ENCODE results near the gene L2HGDH. TPM values are rescaled to one million over a fixed set of nuclear protein-coding genes. Genes with fewer than 3 reads are reported as not detected.

L2HGDH gene
- total and polyA plus RNA-seq, 2 of the 4 experiments (the other 2 are of a cell fraction) = 3.1 to 3.8 TPM

DNA sequence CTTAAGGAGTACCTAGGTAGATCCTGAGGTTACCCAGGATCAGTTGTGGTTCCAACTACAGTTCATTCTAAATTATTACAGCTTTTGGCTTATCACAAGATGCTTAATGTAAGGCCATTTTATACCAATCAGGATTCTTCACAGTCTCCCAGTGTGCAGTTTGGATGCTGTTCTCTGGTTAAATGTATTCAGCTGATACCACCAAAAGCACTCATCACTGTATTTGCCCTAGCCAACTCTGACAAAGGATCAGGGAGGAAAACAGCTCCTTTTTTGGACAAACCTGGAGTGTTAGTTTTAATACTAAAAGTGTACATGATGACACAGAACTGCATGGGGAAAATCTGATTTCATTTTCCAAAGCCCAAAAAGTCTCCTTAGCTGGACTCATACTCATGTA lies 19.6 kb upstream of the L2HGDH start:
- Histone ChIP-seq H3K56ac (ENCODE audit: extremely low read depth, insufficient read depth, low read length) (no peak overlapping the region), H3K27ac (ENCODE audit: insufficient read depth, low read length) (no peak overlapping the region), H2AFZ (replicated peaks; ENCODE audit: low read length, poor library complexity) (no peak overlapping the region), H3K9me3 (ENCODE audit: control insufficient read depth, insufficient read depth, low read length) (no peaks in the 10 kb centered on the region), H3K4me3 (ENCODE audit: insufficient read depth, low read depth, low read length) (no peak overlapping the region), H2BK15ac (ENCODE audit: low read depth, low read length) (no peak overlapping the region), H4K20me1 (ENCODE audit: insufficient read depth, low read length) (no peaks in the 10 kb centered on the region), H3K4me2 (ENCODE audit: low read depth, low read length) (no peak overlapping the region), H3K23ac (ENCODE audit: low read depth, low read length) (no peak overlapping the region), H3K27me3 (ENCODE audit: control insufficient read depth, insufficient read depth, low read length) (no peaks in the 10 kb centered on the region), H3K9ac (ENCODE audit: low read depth, low read length) (no peak overlapping the region), H3K9me1 (ENCODE audit: insufficient read depth, low read length) (peaks cover 6% of the 10 kb centered on the region), H3K4ac (ENCODE audit: low read depth, low read length) (no peak overlapping the region), H3K36me3 (ENCODE audit: control insufficient read depth, insufficient read depth, low read length) (no peaks in the 10 kb centered on the region), H2BK5ac (ENCODE audit: low read depth, low read length, poor library complexity, severe bottlenecking) (no peak overlapping the region), H3K18ac (ENCODE audit: low read depth, low read length) (no peak overlapping the region), H4K91ac (ENCODE audit: insufficient read depth, low read depth, low read length) (no peak overlapping the region), H2BK120ac (ENCODE audit: low read depth, low read length) (no peak overlapping the region), H3K4me1 (ENCODE audit: control insufficient read depth, insufficient read depth, low read length) (peaks cover 14% of the 10 kb centered on the region), H3K14ac (replicated peaks; ENCODE audit: low read depth, low read length) (no peak overlapping the region), H2BK20ac (ENCODE audit: low read depth, low read length) (no peak overlapping the region), H4K8ac (ENCODE audit: low read depth in 2 of 2, low read length in 2 of 2) (no peak overlapping the region), H2AK5ac (ENCODE audit: low read depth, low read length) (0 out of 2 replicates have a peak overlapping the region, but pooled peaks have one; percentile 15), H3K79me1 (ENCODE audit: low read depth in 1 of 2, low read length in 2 of 2) (peaks cover 0 to 12% of the 10 kb centered on the region in 2 experiments; a peak in 2 of 4 replicates), H4K5ac (ENCODE audit: low read depth, low read length) (no peak overlapping the region), H2AK9ac (replicated peaks; ENCODE audit: low read depth, low read length, poor library complexity) (no peak overlapping the region)
- intact Hi-C loops (cut with micrococcal nuclease) (no loop called here), dilution Hi-C loops (cut with HindIII; ENCODE audit: low sequenced_read_pairs, unreplicated experiment) (no loop called here), in situ Hi-C loops (cut with MboI; ENCODE audit: low sequenced_read_pairs) (no loop called here)
- ATAC-seq (ENCODE audit: low read depth) (no peak), DNase-seq (no peak)
- CTCF ChIA-PET = interaction anchor here (1.0 to 2.4 kb wide), 2 partner anchors 11 to 110 kb away, joined by 3 to 5 read pairs; no protein-coding TSS in a partner anchor
- TF ChIP-seq RCOR1 (IDR thresholded peaks at IDR 0.05; ENCODE audit: insufficient replicate concordance, low read length) (no peak), FOS (IDR thresholded peaks at IDR 0.05; ENCODE audit: low read depth, low read length) (no peak), MXI1 (IDR thresholded peaks at IDR 0.05; ENCODE audit: borderline replicate concordance, low read depth, low read length) (no peak), RAD21 (IDR thresholded peaks at IDR 0.05; ENCODE audit: low read length) (no peak)
- POLR2A ChIA-PET (ENCODE audit: unreplicated experiment) = no interaction called here
- no TSS peak for BruUV-seq (replicated peaks)

All from IMR-90 (cell line).